ENCODE measurements around the gene HRG.
"Not testable (repeated sequence)": the region's sequence is repeated elsewhere in the genome, so short reads cannot be mapped to it uniquely, and the experiment has no call there.

Gene HRG

GRCh38 chr3:186665625-186666188 lies at the start of gene HRG:
Gene HRG (plus strand): TSS chr3:186666014. CDS start chr3:186666032, 18 bp downstream.
- no peak for DNase-seq (ENCODE audit: low read depth)

GRCh38 chr3:186616299-186616617 lies 49.6 kb upstream of the HRG start:
- DNase-seq (ENCODE audit: low read depth) = no peak

GRCh38 chr3:186617036-186617946 lies 48.5 kb upstream of the HRG start:
- DNase-seq (ENCODE audit: low read depth) = peak; percentile 96

- DNase-seq (ENCODE audit: low read depth) = no peak
Measured at GRCh38 chr3:186618318-186618938, 47.4 kb upstream of the HRG start.

GRCh38 chr3:186619787-186620212 lies 46.0 kb upstream of the HRG start:
- DNase-seq (ENCODE audit: low read depth) = no peak

GRCh38 chr3:186620213-186621092 lies 45.4 kb upstream of the HRG start:
- DNase-seq (ENCODE audit: low read depth) = no peak

- DNase-seq (ENCODE audit: low read depth) = no peak
Measured at GRCh38 chr3:186621894-186622650, 43.7 kb upstream of the HRG start.

- no peak for DNase-seq (ENCODE audit: low read depth)
Measured at GRCh38 chr3:186622651-186623310, 43.0 kb upstream of the HRG start.

GRCh38 chr3:186624598-186624997 lies 41.2 kb upstream of the HRG start:
- DNase-seq (ENCODE audit: low read depth) = no peak

- no peak for DNase-seq (ENCODE audit: low read depth)
Measured at GRCh38 chr3:186625600-186626042, 40.2 kb upstream of the HRG start.

- DNase-seq (ENCODE audit: low read depth) = no peak
Measured at GRCh38 chr3:186626254-186626847, 39.5 kb upstream of the HRG start.

GRCh38 chr3:186627852-186628414 lies 37.9 kb upstream of the HRG start:
- no peak for DNase-seq (ENCODE audit: low read depth)

- no peak for DNase-seq (ENCODE audit: low read depth)
Measured at GRCh38 chr3:186628756-186629155, 37.1 kb upstream of the HRG start.

GRCh38 chr3:186630950-186631641 lies 34.7 kb upstream of the HRG start:
- DNase-seq (ENCODE audit: low read depth) = no peak

- DNase-seq (ENCODE audit: low read depth) = no peak
Measured at GRCh38 chr3:186633481-186633880, 32.3 kb upstream of the HRG start.

GRCh38 chr3:186634207-186634606 lies 31.6 kb upstream of the HRG start:
- not testable (repeated sequence) for DNase-seq (ENCODE audit: low read depth)

- no peak for DNase-seq (ENCODE audit: low read depth)
Measured at GRCh38 chr3:186635532-186635931, 30.3 kb upstream of the HRG start.

GRCh38 chr3:186636536-186636935 lies 29.3 kb upstream of the HRG start:
- DNase-seq (ENCODE audit: low read depth) = no peak

GRCh38 chr3:186637686-186638085 lies 28.1 kb upstream of the HRG start:
- no peak for DNase-seq (ENCODE audit: low read depth)

Measured in fibroblast of gingiva (primary cell).